ENCODE data around the gene LRIT3. TPM values are rescaled to one million over a fixed set of nuclear protein-coding genes. Genes with fewer than 3 reads are reported as not detected.

Gene LRIT3
- total and polyA plus RNA-seq, 2 of the 13 experiments (the other 11 are each of a cell fraction or from before 2014, with no cell fraction given): 0.03 TPM; not detected in 1

- no peaks in the 10 kb centered on the region for H3K79me2 ChIP-seq (ENCODE audit: insufficient read depth, low read length)
- no peaks in the 10 kb centered on the region; a peak in 2 of 5 replicates for H3K27me3 ChIP-seq (ENCODE audit: control insufficient read depth in 1 of 2, insufficient read depth in 2 of 2, low read length in 2 of 2)
- H3K9me3 ChIP-seq (ENCODE audit: low read length): no peaks in the 10 kb centered on the region
- ATAC-seq (no peak), DNase-seq (ENCODE audit: low spot score) (no peak), FAIRE-seq (no peak)
- H3K4me1 ChIP-seq (ENCODE audit: insufficient read depth, low read length): no peaks in the 10 kb centered on the region
- no peak overlapping the region for H3K4me3 ChIP-seq (replicated peaks in 1 of 3; ENCODE audit: insufficient read depth in 1 of 3, low read depth in 2 of 3, low read length in 3 of 3)
- in situ Hi-C loops (cut with HindIII; ENCODE audit: extremely low pct_ligation_motif_present, low pct_unique_long_range_greater_than_20kb): no loop called here
- no peak overlapping the region for H3K4me2 ChIP-seq (ENCODE audit: low read depth, low read length)
- TF ChIP-seq JARID2 (CRISPR knock-in tag; IDR thresholded peaks at IDR 0.05; ENCODE audit: insufficient replicate concordance): no peak
- TF ChIP-seq ZNF768 (CRISPR knock-in tag; IDR thresholded peaks at IDR 0.05): no peak
- TF ChIP-seq TOE1 (CRISPR knock-in tag; IDR thresholded peaks at IDR 0.05): no peak
- TF ChIP-seq PHF8 (CRISPR knock-in tag; IDR thresholded peaks at IDR 0.05): no peak
- TF ChIP-seq FOXA3 (CRISPR knock-in tag; IDR thresholded peaks at IDR 0.05): no peak
- no peak for TF ChIP-seq ELF1 (CRISPR knock-in tag; IDR thresholded peaks at IDR 0.05)
- TF ChIP-seq ZNF572 (CRISPR knock-in tag; IDR thresholded peaks at IDR 0.05): no peak
- TF ChIP-seq IKZF5 (CRISPR knock-in tag; IDR thresholded peaks at IDR 0.05): no peak
- TF ChIP-seq DNMT3B (CRISPR knock-in tag; conservative IDR thresholded peaks at IDR 0.05): no peak
- no peak for TF ChIP-seq NR2F1 (CRISPR knock-in tag; IDR thresholded peaks at IDR 0.05)
- no peak for TF ChIP-seq SMAD3 (CRISPR knock-in tag; IDR thresholded peaks at IDR 0.05)
- no peaks in the 10 kb centered on the region for H3K36me3 ChIP-seq (replicated peaks in 1 of 2; ENCODE audit: control insufficient read depth in 1 of 2, insufficient read depth in 2 of 2, low read length in 2 of 2)
- H3K27ac ChIP-seq (ENCODE audit: extremely low read length, insufficient read depth, low read length): no peak overlapping the region
- intact Hi-C loops (cut with micrococcal nuclease; ENCODE audit: unreplicated experiment): no loop called here
- no peak overlapping the region for H3K9ac ChIP-seq (ENCODE audit: insufficient read depth, low read depth, low read length)
- H2AFZ ChIP-seq (ENCODE audit: low read length): no peak overlapping the region
- CTCF ChIA-PET (ENCODE audit: low intra/inter-chr PET ratio, low total read pairs): no interaction called here
- H4K20me1 ChIP-seq (ENCODE audit: insufficient read depth, low read length): no peaks in the 10 kb centered on the region
- whole genome bisulfite sequencing (ENCODE audit: low lambda C conversion rate): 35% methylated on average over 2 of the region's 2 CpGs
- POLR2A ChIA-PET: no interaction called here
- BruUV-seq (replicated peaks): no TSS peak
These were observed 30.4 kb downstream of the LRIT3 start for GRCh38 chr4:109878355-109878754.

Measured in HepG2 (cell line).